ENCODE results near the gene PLXNA2.

DNA sequence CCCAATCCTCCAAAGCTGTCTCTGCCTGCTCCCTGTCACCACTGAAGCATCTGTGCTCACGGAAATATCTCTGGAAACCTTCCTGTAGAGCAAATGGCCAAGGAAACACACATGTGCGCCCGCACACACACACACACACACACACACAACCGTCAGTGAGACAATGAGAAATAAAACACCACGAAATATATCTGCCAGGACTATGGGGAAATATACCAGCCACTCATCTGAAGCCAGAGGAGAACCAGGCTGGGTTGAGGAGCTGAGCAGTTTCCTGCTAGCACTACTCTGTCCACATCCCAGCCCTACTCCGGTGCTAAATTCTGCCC lies 25.1 kb upstream of the PLXNA2 start:
- TF ChIP-seq POLR2A (IDR thresholded peaks at IDR 0.05; ENCODE audit: low read depth, low read length) (no peak), POLR2AphosphoS5 (IDR thresholded peaks at IDR 0.05; ENCODE audit: low read depth, low read length) (no peak), TAF1 (IDR thresholded peaks at IDR 0.05; ENCODE audit: low read depth, low read length) (no peak), POU2F2 (IDR thresholded peaks at IDR 0.05; ENCODE audit: low read depth, low read length) (no peak), PAX5 (IDR thresholded peaks at IDR 0.05; ENCODE audit: insufficient read depth, low read length, severe bottlenecking) (no peak)

All from GM12891 (cell line).